ENCODE results near the gene GGT6.

GGT6 gene

GRCh38 chr17:4553669-4554068 is 6.7 kb downstream of the GGT6 start:
- DNase-seq (ENCODE audit: low spot score), result no peak

- no peak for DNase-seq (ENCODE audit: low spot score)
Observed at GRCh38 chr17:4551796-4552525, 8.4 kb downstream of the GGT6 start.

- no peak for DNase-seq (ENCODE audit: low spot score)
Observed at GRCh38 chr17:4551141-4551540, 9.2 kb downstream of the GGT6 start.

- no peak for DNase-seq (ENCODE audit: low spot score)
Observed at GRCh38 chr17:4550534-4551039, 9.8 kb downstream of the GGT6 start.

- DNase-seq (ENCODE audit: low spot score), result no peak
Observed at GRCh38 chr17:4549781-4550533, 10.4 kb downstream of the GGT6 start.

GRCh38 chr17:4548721-4549531 is 11.5 kb downstream of the GGT6 start:
- DNase-seq (ENCODE audit: low spot score), result no peak

- DNase-seq (ENCODE audit: low spot score), result no peak
Observed at GRCh38 chr17:4548061-4548461, 12.3 kb downstream of the GGT6 start.

GRCh38 chr17:4547118-4547906 is 13.1 kb downstream of the GGT6 start:
- DNase-seq (ENCODE audit: low spot score), result no peak

- DNase-seq (ENCODE audit: low spot score), result no peak
Observed at GRCh38 chr17:4545217-4545951, 15.0 kb downstream of the GGT6 start.

- no peak for DNase-seq (ENCODE audit: low spot score)
Observed at GRCh38 chr17:4544951-4545216, 15.5 kb downstream of the GGT6 start.

- no peak for DNase-seq (ENCODE audit: low spot score)
Observed at GRCh38 chr17:4544135-4544950, 16.0 kb downstream of the GGT6 start.

- DNase-seq (ENCODE audit: low spot score), result no peak
Observed at GRCh38 chr17:4543557-4544026, 16.8 kb downstream of the GGT6 start.

GRCh38 chr17:4542726-4543191 is 17.6 kb downstream of the GGT6 start:
- no peak for DNase-seq (ENCODE audit: low spot score)

- no peak for DNase-seq (ENCODE audit: low spot score)
Observed at GRCh38 chr17:4542003-4542725, 18.2 kb downstream of the GGT6 start.

- DNase-seq (ENCODE audit: low spot score), result no peak
Observed at GRCh38 chr17:4541328-4542002, 18.9 kb downstream of the GGT6 start.

GRCh38 chr17:4540687-4541327 is 19.6 kb downstream of the GGT6 start:
- DNase-seq (ENCODE audit: low spot score), result no peak

- DNase-seq (ENCODE audit: low spot score), result no peak
Observed at GRCh38 chr17:4540224-4540651, 20.1 kb downstream of the GGT6 start.

- no peak for DNase-seq (ENCODE audit: low spot score)
Observed at GRCh38 chr17:4539576-4540223, 20.7 kb downstream of the GGT6 start.

All from CD4-positive, alpha-beta T cell treated with Interleukin-6 at 100 ng/mL for 8 hours (primary cell).